GM23338 (cell line): ENCODE data around the gene OAS2. TPM values are rescaled to one million over a fixed set of nuclear protein-coding genes. Genes with fewer than 3 reads are reported as not detected.

Source experiments
- JUNB ChIP-seq: IDR thresholded peaks from one replicate; pipeline ENCODE4 v1.6.1; 2016; ENCODE audit warnings: antibody characterized with exemption; ENCODE audit not compliant: unreplicated experiment
- ZNF331 ChIP-seq: fragments of 250-450 bp; sonication (Bioruptor Pico); IDR thresholded peaks from 2 replicates; pipeline ENCODE4 v1.5.0; 2020; ENCODE audit warnings: low read depth, mild to moderate bottlenecking, moderate library complexity
- polyA plus RNA-seq: library from polyadenylated mRNA; unstranded; fragments of >200 nt; fragmentation: Nextera tagmentation; extraction: Ambion mirVana; gene quantifications from 2 replicates; pipeline ENCODE4 v1.2.1, GENCODE V29; 2016
- total RNA-seq: library from RNA; depleted of rRNA; stranded (reverse); fragments of >200 nt; shearing (Covaris generic); gene quantifications from 2 replicates; pipeline ENCODE4 v1.2.3, GENCODE V29; 2014
- TF ChIP-seq, protein P1 (sequence below): fragments of 250-450 bp; sonication (Bioruptor Pico); IDR thresholded peaks from 2 replicates; pipeline ENCODE4 v1.5.0; 2020; ENCODE audit warnings: mild to moderate bottlenecking, moderate library complexity
- TF ChIP-seq, protein P2 (sequence below), 2 experiments: fragments of 200-600 bp in 1 of 2; sonication (generic) in 1 of 2; conservative IDR thresholded peaks; 2 replicates each; pipeline versions ENCODE4 v1.5.1 to v1.6.1; 2016 to 2017; ENCODE audit warnings: antibody characterized with exemption in 2 of 2, low read depth in 2 of 2, mild to moderate bottlenecking in 2 of 2, moderate library complexity in 1 of 2
- TF ChIP-seq, protein P3 (sequence below): IDR thresholded peaks from one replicate; pipeline ENCODE4 v1.6.1; 2018; ENCODE audit warnings: antibody characterized with exemption; ENCODE audit not compliant: unreplicated experiment

Gene OAS2
- total and polyA plus RNA-seq, 2 experiments from 2014 or later = 0.10 TPM; not detected in 1

DNA sequence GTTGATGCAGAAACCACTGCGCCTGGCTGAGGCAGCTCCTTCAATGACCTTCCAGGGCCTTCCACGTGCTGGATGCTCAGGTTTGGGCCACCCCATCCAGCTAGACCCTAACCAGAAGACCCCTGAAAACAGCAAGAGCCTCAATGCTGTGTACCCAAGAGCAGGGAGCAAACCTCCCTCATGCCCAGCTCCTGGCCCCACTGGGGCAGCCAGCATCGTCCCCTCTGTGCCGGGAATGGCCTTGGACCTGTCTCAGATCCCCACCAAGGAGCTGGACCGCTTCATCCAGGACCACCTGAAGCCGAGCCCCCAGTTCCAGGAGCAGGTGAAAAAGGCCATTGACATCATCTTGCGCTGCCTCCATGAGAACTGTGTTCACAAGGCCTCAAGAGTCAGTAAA lies 29.5 kb upstream of the OAS2 start (continued):
- TF ChIP-seq, protein P1, sequence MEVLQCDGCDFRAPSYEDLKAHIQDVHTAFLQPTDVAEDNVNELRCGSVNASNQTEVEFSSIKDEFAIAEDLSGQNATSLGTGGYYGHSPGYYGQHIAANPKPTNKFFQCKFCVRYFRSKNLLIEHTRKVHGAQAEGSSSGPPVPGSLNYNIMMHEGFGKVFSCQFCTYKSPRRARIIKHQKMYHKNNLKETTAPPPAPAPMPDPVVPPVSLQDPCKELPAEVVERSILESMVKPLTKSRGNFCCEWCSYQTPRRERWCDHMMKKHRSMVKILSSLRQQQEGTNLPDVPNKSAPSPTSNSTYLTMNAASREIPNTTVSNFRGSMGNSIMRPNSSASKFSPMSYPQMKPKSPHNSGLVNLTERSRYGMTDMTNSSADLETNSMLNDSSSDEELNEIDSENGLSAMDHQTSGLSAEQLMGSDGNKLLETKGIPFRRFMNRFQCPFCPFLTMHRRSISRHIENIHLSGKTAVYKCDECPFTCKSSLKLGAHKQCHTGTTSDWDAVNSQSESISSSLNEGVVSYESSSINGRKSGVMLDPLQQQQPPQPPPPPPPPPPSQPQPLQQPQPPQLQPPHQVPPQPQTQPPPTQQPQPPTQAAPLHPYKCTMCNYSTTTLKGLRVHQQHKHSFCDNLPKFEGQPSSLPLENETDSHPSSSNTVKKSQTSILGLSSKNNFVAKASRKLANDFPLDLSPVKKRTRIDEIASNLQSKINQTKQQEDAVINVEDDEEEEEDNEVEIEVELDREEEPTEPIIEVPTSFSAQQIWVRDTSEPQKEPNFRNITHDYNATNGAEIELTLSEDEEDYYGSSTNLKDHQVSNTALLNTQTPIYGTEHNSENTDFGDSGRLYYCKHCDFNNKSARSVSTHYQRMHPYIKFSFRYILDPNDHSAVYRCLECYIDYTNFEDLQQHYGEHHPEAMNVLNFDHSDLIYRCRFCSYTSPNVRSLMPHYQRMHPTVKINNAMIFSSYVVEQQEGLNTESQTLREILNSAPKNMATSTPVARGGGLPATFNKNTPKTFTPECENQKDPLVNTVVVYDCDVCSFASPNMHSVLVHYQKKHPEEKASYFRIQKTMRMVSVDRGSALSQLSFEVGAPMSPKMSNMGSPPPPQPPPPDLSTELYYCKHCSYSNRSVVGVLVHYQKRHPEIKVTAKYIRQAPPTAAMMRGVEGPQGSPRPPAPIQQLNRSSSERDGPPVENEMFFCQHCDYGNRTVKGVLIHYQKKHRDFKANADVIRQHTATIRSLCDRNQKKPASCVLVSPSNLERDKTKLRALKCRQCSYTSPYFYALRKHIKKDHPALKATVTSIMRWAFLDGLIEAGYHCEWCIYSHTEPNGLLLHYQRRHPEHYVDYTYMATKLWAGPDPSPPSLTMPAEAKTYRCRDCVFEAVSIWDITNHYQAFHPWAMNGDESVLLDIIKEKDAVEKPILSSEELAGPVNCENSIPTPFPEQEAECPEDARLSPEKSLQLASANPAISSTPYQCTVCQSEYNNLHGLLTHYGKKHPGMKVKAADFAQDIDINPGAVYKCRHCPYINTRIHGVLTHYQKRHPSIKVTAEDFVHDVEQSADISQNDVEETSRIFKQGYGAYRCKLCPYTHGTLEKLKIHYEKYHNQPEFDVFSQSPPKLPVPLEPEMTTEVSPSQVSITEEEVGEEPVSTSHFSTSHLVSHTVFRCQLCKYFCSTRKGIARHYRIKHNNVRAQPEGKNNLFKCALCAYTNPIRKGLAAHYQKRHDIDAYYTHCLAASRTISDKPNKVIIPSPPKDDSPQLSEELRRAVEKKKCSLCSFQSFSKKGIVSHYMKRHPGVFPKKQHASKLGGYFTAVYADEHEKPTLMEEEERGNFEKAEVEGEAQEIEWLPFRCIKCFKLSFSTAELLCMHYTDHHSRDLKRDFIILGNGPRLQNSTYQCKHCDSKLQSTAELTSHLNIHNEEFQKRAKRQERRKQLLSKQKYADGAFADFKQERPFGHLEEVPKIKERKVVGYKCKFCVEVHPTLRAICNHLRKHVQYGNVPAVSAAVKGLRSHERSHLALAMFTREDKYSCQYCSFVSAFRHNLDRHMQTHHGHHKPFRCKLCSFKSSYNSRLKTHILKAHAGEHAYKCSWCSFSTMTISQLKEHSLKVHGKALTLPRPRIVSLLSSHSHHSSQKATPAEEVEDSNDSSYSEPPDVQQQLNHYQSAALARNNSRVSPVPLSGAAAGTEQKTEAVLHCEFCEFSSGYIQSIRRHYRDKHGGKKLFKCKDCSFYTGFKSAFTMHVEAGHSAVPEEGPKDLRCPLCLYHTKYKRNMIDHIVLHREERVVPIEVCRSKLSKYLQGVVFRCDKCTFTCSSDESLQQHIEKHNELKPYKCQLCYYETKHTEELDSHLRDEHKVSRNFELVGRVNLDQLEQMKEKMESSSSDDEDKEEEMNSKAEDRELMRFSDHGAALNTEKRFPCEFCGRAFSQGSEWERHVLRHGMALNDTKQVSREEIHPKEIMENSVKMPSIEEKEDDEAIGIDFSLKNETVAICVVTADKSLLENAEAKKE (CRISPR knock-in tag) = no peak
- TF ChIP-seq, protein P2, sequence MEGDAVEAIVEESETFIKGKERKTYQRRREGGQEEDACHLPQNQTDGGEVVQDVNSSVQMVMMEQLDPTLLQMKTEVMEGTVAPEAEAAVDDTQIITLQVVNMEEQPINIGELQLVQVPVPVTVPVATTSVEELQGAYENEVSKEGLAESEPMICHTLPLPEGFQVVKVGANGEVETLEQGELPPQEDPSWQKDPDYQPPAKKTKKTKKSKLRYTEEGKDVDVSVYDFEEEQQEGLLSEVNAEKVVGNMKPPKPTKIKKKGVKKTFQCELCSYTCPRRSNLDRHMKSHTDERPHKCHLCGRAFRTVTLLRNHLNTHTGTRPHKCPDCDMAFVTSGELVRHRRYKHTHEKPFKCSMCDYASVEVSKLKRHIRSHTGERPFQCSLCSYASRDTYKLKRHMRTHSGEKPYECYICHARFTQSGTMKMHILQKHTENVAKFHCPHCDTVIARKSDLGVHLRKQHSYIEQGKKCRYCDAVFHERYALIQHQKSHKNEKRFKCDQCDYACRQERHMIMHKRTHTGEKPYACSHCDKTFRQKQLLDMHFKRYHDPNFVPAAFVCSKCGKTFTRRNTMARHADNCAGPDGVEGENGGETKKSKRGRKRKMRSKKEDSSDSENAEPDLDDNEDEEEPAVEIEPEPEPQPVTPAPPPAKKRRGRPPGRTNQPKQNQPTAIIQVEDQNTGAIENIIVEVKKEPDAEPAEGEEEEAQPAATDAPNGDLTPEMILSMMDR (conservative IDR thresholded peaks at IDR 0.05; ENCODE audit: low read depth in 2 of 2) = no peak
- TF ChIP-seq ZNF331 (CRISPR knock-in tag) (no peak), JUNB (no peak)
- TF ChIP-seq, protein P3, sequence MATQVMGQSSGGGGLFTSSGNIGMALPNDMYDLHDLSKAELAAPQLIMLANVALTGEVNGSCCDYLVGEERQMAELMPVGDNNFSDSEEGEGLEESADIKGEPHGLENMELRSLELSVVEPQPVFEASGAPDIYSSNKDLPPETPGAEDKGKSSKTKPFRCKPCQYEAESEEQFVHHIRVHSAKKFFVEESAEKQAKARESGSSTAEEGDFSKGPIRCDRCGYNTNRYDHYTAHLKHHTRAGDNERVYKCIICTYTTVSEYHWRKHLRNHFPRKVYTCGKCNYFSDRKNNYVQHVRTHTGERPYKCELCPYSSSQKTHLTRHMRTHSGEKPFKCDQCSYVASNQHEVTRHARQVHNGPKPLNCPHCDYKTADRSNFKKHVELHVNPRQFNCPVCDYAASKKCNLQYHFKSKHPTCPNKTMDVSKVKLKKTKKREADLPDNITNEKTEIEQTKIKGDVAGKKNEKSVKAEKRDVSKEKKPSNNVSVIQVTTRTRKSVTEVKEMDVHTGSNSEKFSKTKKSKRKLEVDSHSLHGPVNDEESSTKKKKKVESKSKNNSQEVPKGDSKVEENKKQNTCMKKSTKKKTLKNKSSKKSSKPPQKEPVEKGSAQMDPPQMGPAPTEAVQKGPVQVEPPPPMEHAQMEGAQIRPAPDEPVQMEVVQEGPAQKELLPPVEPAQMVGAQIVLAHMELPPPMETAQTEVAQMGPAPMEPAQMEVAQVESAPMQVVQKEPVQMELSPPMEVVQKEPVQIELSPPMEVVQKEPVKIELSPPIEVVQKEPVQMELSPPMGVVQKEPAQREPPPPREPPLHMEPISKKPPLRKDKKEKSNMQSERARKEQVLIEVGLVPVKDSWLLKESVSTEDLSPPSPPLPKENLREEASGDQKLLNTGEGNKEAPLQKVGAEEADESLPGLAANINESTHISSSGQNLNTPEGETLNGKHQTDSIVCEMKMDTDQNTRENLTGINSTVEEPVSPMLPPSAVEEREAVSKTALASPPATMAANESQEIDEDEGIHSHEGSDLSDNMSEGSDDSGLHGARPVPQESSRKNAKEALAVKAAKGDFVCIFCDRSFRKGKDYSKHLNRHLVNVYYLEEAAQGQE = no peak
